HG03442 (cell line): Measurements from ENCODE around the gene PSD4.
A peak's percentile ranks its signal among the peaks of the same experiment; 100 is the strongest.

ENCODE experiments used
- ATAC-seq: cut with Tn5 transposase; IDR thresholded peaks from one replicate; pipeline ENCODE4 v1.9.1; 2021; ENCODE audit warnings: mild to moderate bottlenecking, moderate library complexity; ENCODE audit not compliant: unreplicated experiment

Gene PSD4

GRCh38 chr2:113173542-113174375 lies at the start of gene PSD4:
TSS of gene PSD4 (plus strand) at chr2:113173971. CDS start at chr2:113182457, 8,486 bp downstream.
- ATAC-seq: peak; percentile 78

- peak; percentile 42 for ATAC-seq
Measured at GRCh38 chr2:113124181-113124961, 49.4 kb upstream of the PSD4 start.

DNA sequence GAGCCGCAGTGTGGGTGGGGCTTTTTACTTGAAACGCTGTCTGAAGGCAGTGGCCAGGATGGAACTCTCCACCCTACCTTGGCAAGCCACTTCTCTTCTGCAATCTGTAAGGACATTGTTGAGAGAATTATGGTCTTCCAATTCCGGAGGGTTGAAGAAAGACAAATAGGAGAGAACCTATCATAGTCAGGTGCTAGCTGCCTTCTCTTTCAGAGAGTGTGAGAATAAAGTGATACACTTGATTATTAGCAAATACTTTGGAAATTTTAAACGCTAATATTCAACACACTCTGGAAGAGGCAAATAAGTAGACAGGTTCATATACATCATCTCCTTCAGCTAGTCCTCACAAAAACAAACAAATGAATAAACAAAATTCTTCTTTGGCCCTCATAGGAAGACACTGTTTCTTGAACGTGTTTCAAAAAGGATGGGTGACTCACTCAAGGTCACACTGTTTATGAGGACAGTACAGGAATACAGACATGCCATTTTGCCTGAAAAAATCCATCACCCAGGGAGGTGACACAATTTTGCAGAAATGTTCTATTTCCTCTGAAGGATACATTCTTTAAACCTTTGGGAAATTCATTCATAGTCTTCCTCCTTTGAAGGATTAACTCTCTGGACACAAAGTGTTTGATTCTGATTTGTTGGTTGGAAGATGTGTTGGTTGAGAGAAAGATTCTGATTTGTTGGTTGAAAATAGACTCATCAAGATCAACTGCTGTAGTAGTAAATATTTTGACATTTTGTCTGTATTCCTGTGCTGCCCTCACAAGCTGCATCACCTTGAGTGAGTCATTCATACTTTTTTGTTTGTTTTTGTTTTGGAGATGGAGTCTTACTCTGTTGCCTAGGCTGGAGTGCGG lies 48.6 kb upstream of the PSD4 start:
- peak; percentile 7 for ATAC-seq

DNA sequence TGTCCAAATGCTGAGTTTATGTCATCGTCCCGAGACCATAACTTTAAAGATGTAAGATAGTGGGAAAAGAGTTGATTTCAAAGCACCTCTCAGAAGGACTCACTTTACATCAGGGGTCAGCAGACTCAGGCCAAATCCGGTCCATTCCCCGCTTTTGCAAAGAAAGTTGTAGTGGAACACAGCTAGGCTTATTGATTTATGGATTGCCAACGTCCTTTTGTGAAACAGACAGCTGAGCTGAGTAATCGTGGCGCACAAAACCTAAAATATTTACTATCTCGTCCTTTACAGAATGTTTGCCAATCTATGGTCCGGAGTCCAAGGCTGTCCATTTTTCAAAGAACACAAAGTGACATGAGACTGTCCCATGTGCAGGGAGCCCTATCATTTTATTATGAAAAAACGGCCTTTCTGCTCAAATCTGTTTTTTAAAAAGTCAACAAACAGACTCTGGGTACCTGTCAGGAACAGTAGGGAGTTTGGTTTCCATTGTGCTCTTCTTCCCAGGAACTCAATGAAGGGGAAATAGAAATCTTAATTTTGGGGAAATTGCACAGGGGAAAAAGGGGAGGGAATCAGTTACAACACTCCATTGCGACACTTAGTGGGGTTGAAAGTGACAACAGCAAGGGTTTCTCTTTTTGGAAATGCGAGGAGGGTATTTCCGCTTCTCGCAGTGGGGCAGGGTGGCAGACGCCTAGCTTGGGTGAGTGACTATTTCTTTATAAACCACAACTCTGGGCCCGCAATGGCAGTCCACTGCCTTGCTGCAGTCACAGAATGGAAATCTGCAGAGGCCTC lies 46.7 kb upstream of the PSD4 start, which contains the start of gene IL1RN:
Gene IL1RN (plus strand): TSS at position 754 of the 801 bp plus-strand sequence. CDS start 27 bp downstream, at position 781.
- ATAC-seq: no peak

- ATAC-seq: no peak
Measured at GRCh38 chr2:113127646-113128570, 45.9 kb upstream of the PSD4 start.

GRCh38 chr2:113129519-113130078 lies 44.2 kb upstream of the PSD4 start:
- no peak for ATAC-seq

GRCh38 chr2:113131352-113132185 lies 42.2 kb upstream of the PSD4 start:
- ATAC-seq: no peak

DNA sequence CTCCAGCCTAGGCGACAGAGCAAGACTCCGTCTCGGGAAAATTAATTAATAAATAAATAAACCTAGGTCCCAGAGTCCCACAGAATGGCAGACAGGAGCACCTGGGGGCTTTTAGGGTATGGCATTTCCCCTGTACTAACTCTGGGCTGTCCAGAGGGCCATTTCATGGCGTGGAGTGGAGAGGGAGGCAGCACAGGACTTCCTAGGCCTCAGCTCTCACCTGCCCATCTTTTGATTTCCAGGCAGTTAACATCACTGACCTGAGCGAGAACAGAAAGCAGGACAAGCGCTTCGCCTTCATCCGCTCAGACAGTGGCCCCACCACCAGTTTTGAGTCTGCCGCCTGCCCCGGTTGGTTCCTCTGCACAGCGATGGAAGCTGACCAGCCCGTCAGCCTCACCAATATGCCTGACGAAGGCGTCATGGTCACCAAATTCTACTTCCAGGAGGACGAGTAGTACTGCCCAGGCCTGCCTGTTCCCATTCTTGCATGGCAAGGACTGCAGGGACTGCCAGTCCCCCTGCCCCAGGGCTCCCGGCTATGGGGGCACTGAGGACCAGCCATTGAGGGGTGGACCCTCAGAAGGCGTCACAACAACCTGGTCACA lies 41.3 kb upstream of the PSD4 start:
- no peak for ATAC-seq

DNA sequence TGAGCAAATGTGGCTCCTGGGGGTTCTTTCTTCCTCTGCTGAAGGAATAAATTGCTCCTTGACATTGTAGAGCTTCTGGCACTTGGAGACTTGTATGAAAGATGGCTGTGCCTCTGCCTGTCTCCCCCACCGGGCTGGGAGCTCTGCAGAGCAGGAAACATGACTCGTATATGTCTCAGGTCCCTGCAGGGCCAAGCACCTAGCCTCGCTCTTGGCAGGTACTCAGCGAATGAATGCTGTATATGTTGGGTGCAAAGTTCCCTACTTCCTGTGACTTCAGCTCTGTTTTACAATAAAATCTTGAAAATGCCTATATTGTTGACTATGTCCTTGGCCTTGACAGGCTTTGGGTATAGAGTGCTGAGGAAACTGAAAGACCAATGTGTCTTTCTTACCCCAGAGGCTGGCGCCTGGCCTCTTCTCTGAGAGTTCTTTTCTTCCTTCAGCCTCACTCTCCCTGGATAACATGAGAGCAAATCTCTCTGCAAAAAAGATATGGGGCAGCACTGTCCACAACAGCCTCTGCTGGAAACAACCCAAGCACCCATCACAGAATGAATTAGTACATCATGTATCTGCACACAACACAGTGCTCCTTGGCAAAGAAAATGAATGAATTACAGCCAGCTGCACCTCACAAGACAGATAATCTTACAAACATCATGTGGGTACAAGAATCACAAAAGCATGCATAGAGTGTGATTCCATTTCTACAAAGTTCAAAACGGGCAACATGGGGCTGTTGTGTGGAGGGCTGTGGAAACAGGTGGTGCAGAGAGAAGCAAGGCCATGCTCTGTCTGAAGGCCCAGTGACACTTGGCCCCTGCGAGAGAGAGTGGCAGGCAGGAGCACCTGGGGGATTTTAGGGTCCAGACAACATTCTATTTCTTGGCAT lies 39.8 kb upstream of the PSD4 start:
- no peak for ATAC-seq

GRCh38 chr2:113134717-113135116 lies 39.1 kb upstream of the PSD4 start:
- ATAC-seq: no peak

GRCh38 chr2:113135317-113135716 lies 38.5 kb upstream of the PSD4 start:
- peak; percentile 41 for ATAC-seq

DNA sequence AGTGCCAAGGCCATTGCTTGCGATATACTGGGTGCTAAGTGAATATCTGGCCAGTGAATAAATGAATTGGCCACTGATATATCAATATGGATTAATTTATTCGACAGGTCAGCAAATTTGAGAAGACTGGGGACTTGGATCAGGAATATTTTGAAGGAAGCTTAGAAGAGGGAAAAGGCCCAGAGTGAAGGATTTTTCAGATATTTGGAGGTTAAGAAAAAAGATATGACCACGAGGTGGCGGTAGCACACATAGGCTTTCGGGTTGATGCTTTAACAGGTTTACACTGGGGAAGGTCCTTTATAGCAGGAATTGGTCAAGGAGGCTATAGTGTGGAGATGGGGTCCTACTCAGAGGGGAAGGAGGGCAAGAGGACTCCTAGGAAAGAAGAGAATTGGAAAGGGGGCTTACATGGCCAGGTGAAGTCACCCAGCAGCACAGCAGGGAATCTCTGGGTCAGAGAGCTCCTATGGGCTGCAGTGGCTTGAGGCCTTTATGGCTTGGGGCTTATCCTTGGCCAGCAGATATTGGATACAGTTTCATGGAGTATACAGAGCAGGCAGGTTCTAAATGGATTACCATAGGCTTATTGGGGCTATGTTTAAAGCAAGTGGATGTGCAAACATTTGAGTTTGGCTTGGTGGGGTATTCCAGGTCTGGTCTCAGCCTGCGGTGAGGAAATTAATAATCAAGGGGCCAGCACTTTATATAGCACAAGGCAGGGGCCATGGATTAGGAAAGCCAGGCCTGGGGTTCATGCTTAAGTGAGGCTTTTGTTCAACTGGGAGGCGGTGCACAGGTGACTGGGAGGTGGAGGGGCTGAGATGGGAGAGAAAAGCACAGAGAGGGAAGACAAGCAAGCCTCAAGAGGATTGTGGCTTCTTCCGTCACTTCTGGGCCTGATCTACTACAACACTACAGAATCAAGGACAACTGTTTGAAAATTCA lies 36.7 kb upstream of the PSD4 start:
- no peak for ATAC-seq

GRCh38 chr2:113137827-113138226 lies 35.9 kb upstream of the PSD4 start:
- ATAC-seq: no peak

DNA sequence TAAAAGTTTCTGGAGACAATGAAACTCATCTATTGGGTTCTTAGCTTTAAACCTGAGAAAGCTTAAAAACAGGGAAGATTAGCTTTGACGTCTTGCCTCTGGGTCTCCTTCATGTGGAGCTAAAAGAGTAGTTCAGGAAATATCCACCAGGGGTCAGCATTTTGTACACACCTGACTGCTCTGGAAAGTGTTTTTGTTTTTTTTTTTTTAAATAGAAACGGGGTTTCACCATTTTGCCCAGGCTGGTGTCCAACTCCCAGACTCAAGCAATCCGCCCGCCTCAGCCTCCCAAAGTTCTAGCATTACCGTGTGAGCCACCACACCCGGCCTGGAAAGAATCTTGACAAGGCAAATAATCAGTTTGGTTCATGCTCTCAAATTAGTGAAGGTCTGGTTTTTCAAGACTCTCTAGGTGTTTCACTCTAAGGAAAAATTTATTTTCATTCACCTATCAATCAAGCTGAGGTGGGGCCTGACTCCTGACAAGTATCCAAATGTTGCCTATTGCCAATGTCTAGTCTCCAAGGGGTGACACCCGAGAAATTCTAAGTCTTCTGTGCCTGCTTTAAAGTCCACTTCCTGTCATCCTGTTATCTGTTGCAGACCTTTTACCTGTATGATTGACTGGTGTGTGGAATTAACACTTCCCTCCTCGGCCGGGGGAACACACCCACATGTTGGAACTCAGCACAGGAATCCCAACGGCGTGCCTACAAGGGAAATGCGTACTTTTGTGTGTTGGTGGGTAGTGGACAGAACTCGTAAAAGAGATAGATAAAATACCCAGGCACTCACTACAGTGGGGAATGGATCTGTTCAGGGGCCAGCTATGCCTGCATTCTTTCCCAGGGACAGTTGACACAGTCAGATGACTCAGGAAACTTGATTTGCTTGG lies 35.1 kb upstream of the PSD4 start:
- ATAC-seq: peak; percentile 52
